Loucy (cell line): ENCODE data around the gene RREB1.

Source experiments
- H2AFZ ChIP-seq: fragments of 200-600 bp; sonication (generic); 2 replicates; pipeline ENCODE4 v1.6.0; 2016; ENCODE audit warnings: antibody characterized with exemption, mild to moderate bottlenecking, low read length, moderate library complexity
- H3F3A ChIP-seq: fragments of 200-600 bp; 2 replicates; pipeline ENCODE4 v1.6.0; 2016; ENCODE audit warnings: antibody characterized with exemption, low read depth, mild to moderate bottlenecking
- H3K27me3 ChIP-seq: fragments of 200-600 bp; sonication (generic); 2 replicates; pipeline ENCODE4 v1.6.1; 2014; ENCODE audit warnings: low read length, mild to moderate bottlenecking; ENCODE audit not compliant: insufficient read depth, poor library complexity, severe bottlenecking
- H3K36me3 ChIP-seq: fragments of 200-600 bp; sonication (generic); 2 replicates; pipeline ENCODE4 v1.6.1; 2016; ENCODE audit warnings: low read length; ENCODE audit not compliant: insufficient read depth
- H3K4me1 ChIP-seq: fragments of 200-600 bp; sonication (generic); 2 replicates; pipeline ENCODE4 v1.5.1; 2014; ENCODE audit warnings: low read length, mild to moderate bottlenecking; ENCODE audit not compliant: insufficient read depth, poor library complexity, severe bottlenecking
- H3K4me2 ChIP-seq: fragments of 200-600 bp; sonication (generic); 2 replicates; pipeline ENCODE4 v1.6.0; 2014; ENCODE audit warnings: antibody characterized with exemption, low read length, low read depth, mild to moderate bottlenecking; ENCODE audit not compliant: poor library complexity, severe bottlenecking
- H3K4me3 ChIP-seq: fragments of 200-600 bp; sonication (generic); 2 replicates; pipeline ENCODE4 v1.5.1; 2014; ENCODE audit warnings: low read length, mild to moderate bottlenecking, mixed read lengths; ENCODE audit not compliant: poor library complexity, severe bottlenecking
- H3K79me2 ChIP-seq: fragments of 200-600 bp; sonication (generic); 2 replicates; pipeline ENCODE4 v1.6.1; 2014; ENCODE audit warnings: low read length; ENCODE audit not compliant: insufficient read depth
- H3K9ac ChIP-seq: fragments of 200-600 bp; sonication (generic); 2 replicates; pipeline ENCODE4 v1.6.0; 2014; ENCODE audit warnings: mild to moderate bottlenecking, low read depth, low read length, moderate library complexity; ENCODE audit not compliant: poor library complexity, severe bottlenecking
- H3K9me2 ChIP-seq: fragments of 200-600 bp; sonication (generic); replicated peaks from 2 replicates; pipeline ENCODE4 v1.6.1; 2016; ENCODE audit warnings: low read depth, low read length, mixed read lengths
- H3K9me3 ChIP-seq: fragments of 200-600 bp; sonication (generic); 2 replicates; pipeline ENCODE4 v1.6.1; 2014; ENCODE audit warnings: mild to moderate bottlenecking, antibody characterized with exemption, low read length, low read depth; ENCODE audit not compliant: insufficient read depth
- H4K20me1 ChIP-seq: fragments of 200-600 bp; sonication (generic); 2 replicates; pipeline ENCODE4 v1.6.0; 2014; ENCODE audit warnings: antibody characterized with exemption, low read length, mild to moderate bottlenecking; ENCODE audit not compliant: insufficient read depth, poor library complexity, severe bottlenecking
- CTCF ChIP-seq: fragments of 200-600 bp; sonication (generic); conservative IDR thresholded peaks from 2 replicates; pipeline ENCODE4 v1.5.1; 2014; ENCODE audit warnings: mild to moderate bottlenecking, antibody characterized with exemption, low read length
- EZH2phosphoT487 ChIP-seq: fragments of 200-600 bp; IDR thresholded peaks from 2 replicates; pipeline ENCODE4 v1.6.1; 2018; ENCODE audit warnings: antibody characterized with exemption, mild to moderate bottlenecking, moderate library complexity, borderline replicate concordance

Gene RREB1

DNA sequence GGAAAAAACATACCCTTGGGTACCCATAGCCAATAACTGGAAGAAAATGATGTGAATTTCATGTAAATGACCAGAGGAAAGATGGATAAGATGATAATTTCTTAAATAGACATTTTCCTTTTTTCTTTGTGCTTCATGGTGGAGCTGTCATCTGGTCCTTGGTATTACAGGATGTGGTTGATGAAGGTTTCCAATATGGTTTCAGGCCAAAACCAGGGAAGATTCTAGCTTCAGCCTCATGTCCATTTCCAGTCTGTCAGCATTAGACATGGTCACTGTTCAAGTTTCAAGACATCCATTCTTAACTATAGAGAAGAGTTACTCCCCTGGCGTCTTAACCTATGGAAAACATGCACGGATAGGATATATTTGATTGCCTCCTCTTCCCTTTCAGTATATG is 141.6 kb downstream of the RREB1 start:
- Histone ChIP-seq H3F3A (no peaks in the 10 kb centered on the region), H4K20me1 (no peaks in the 10 kb centered on the region), H3K4me2 (no peak overlapping the region), H3K27me3 (no peaks in the 10 kb centered on the region), H3K9ac (no peak overlapping the region), H3K79me2 (no peaks in the 10 kb centered on the region), H2AFZ (no peak overlapping the region), H3K4me3 (no peak overlapping the region), H3K4me1 (no peaks in the 10 kb centered on the region), H3K9me2 (no peaks in the 10 kb centered on the region), H3K9me3 (no peaks in the 10 kb centered on the region), H3K36me3 (peaks cover 56% of the 10 kb centered on the region; the same call in 1 of the 2 replicates)
- no peak for TF ChIP-seq CTCF
- TF ChIP-seq EZH2phosphoT487: no peak

DNA sequence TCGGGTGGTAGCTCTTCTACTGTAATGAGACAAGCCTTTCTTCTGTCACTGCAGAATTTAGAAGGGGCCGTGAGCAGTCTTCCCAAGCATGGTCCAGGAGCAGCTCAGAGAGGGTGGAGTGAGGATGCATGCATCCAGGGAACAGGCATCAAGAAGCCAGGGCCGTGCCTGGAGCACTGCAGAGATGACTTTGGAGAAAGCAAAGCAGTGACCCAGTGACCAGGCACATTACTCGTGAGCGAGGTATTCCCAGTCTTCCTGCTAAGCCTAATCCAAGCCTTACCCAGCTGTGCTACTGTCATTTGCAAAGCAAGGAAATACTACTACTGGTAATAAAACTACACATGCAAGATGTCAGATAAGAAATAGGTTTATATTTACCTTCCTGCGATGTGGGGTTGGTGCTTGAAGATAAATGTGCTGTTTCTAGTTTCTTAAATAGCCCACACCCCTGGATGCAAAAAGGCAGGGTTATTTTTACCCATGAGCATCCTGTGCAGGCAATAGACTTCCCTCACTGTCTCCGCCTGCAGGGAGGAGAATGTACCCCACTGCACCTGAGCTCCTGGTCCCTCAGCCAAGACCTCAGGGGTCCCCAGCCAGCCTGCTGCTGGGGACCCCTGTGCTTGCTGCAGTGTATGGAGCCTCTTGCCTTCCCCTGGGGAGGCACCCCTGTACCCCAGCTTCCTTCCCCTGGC is 142.3 kb downstream of the RREB1 start:
- Histone ChIP-seq H3F3A (no peaks in the 10 kb centered on the region), H3K36me3 (peaks cover 52% of the 10 kb centered on the region; the same call in 1 of the 2 replicates)

DNA sequence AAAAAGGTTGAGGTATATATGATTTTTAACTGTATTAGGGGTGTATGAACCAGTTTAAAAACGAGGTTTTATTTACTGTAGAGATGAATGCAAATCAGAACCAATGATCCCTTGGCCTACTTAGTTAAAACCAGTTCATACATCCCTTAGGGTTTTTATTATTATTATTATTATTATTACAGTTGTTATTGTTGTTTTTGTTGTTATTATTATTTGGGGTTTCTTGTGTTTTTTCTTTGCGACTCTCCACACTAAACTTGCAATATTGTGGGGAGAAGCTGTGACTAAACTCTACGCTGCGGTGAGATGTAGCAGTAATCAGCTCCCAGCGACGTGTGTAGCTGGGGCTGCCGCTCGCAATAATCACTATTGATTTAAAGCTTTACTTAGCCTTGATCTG is 143.1 kb downstream of the RREB1 start:
- no peak overlapping the region for H3K9ac ChIP-seq
- H3K79me2 ChIP-seq: no peaks in the 10 kb centered on the region
- no peak overlapping the region for H3K4me3 ChIP-seq
- H3K27me3 ChIP-seq: no peaks in the 10 kb centered on the region
- H2AFZ ChIP-seq: no peak overlapping the region
- TF ChIP-seq CTCF (no peak), EZH2phosphoT487 (no peak)
- H3F3A ChIP-seq: no peaks in the 10 kb centered on the region
- H4K20me1 ChIP-seq: no peaks in the 10 kb centered on the region
- no peak overlapping the region for H3K4me2 ChIP-seq
- H3K4me1 ChIP-seq: no peaks in the 10 kb centered on the region
- no peaks in the 10 kb centered on the region for H3K9me3 ChIP-seq
- no peaks in the 10 kb centered on the region for H3K9me2 ChIP-seq
- H3K36me3 ChIP-seq: peaks cover 48% of the 10 kb centered on the region; the same call in 1 of the 2 replicates

More for the DNA sequence above, 142.3 kb downstream of the RREB1 start:
- Histone ChIP-seq H3K4me3 (no peak overlapping the region), H3K9me2 (no peaks in the 10 kb centered on the region), H3K27me3 (no peaks in the 10 kb centered on the region), H3K4me1 (no peaks in the 10 kb centered on the region), H3K9me3 (no peaks in the 10 kb centered on the region), H3K4me2 (no peak overlapping the region), H3K79me2 (no peaks in the 10 kb centered on the region), H2AFZ (no peak overlapping the region), H3K9ac (no peak overlapping the region), H4K20me1 (no peaks in the 10 kb centered on the region)
- no peak for TF ChIP-seq EZH2phosphoT487
- TF ChIP-seq CTCF: no peak
